Measurements from ENCODE around the gene MSI2.

MSI2 gene

DNA sequence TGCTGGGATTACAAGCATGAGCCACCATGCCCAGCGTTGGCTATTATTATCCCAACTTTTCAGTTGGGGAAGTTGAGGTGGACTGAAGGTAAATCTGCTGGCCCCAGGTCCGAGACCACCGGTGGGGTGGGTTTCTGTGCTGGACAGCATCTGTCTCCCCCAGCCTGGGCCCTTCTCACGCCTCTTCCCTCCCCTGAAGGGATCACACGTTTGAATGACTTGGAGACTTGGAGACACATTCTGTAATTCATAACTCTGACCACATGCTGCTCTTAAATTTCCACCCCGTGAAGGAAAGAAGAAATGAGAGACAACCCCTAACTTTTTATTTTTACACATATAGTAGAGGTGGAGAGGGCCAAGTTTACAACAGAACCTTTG lies 109.8 kb downstream of the MSI2 start:
- H3K79me2 ChIP-seq (ENCODE audit: control insufficient read depth, insufficient read depth, low read length) = no peaks in the 10 kb centered on the region
- no peak overlapping the region for H3K56ac ChIP-seq (ENCODE audit: low read length)
- no peak overlapping the region for H3K9ac ChIP-seq (ENCODE audit: low read length)
- H3K36me3 ChIP-seq (ENCODE audit: control insufficient read depth, insufficient read depth, low read length) = no peaks in the 10 kb centered on the region
- DNase-seq = no peak
- H3K27me3 ChIP-seq (ENCODE audit: insufficient read depth, low read length, poor library complexity) = no peaks in the 10 kb centered on the region
- H3K79me1 ChIP-seq (ENCODE audit: low read length) = peaks cover 11% of the 10 kb centered on the region
- H2BK5ac ChIP-seq (ENCODE audit: low read length) = no peak overlapping the region
- peak overlapping the region; percentile 75 for H3K23ac ChIP-seq (ENCODE audit: low read length)
- no peak overlapping the region for H2AK5ac ChIP-seq (ENCODE audit: low read length)
- peaks cover 8% of the 10 kb centered on the region for H3K4me1 ChIP-seq (ENCODE audit: control insufficient read depth, low read depth, low read length)
- H2BK15ac ChIP-seq (replicated peaks; ENCODE audit: low read depth) = no peak overlapping the region
- H3K4me3 ChIP-seq (ENCODE audit: low read length) = no peak overlapping the region
- no peak overlapping the region for H4K5ac ChIP-seq (ENCODE audit: low read length)
- H3K18ac ChIP-seq (ENCODE audit: low read length) = no peak overlapping the region
- WGBS (ENCODE audit: extremely low coverage, insufficient coverage, low lambda C conversion rate) = no CpG with 5 or more reads among the region's 6 CpGs
- H3K4ac ChIP-seq (ENCODE audit: low read depth, low read length) = no peak overlapping the region
- H3K27ac ChIP-seq (ENCODE audit: low read depth, low read length) = no peak overlapping the region
- no peak overlapping the region for H2BK120ac ChIP-seq (ENCODE audit: low read depth, low read length)
- no peak overlapping the region for H4K8ac ChIP-seq (ENCODE audit: low read depth, low read length)
- no peak overlapping the region for H3K4me2 ChIP-seq (ENCODE audit: low read length)

DNA sequence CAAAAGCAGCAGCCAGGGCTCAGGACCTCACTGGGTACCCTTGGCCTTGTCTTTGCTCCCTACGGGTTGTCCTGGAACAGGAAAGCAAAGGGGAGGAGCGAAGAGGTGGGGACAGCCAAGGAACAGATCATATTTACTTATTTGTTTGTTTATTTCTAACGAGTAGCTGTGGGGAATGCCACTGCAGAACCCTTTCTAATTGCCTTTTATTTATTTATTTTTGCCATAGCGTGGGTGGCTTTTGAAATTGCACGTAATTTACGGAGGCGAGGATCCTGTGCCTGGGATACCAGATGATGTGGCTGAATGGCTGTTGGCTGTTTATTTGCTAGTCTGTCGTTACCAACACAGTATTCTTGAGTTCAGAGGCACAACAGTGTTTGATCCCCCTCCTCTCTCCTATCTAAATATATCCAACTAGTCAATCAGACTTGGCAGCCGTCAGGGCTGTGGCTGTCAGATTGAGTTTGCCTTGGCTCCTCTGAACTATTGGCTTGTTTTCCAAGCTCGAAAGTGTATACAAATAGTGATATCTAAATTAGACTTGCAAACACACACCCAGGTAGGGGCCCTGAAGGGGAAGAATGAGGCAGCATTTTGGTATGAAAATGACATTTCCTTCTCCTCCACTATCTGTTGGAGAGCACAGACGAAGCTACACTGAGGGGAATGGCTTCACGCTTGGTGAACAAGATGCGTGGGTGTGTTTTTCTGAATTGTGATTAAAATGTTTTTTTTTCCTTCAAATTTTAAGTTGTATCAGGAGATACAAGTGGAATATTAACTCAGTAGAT lies 110.4 kb downstream of the MSI2 start:
- no CpG with 5 or more reads among the region's 13 CpGs for whole genome bisulfite sequencing (ENCODE audit: extremely low coverage, insufficient coverage, low lambda C conversion rate)
- H3K4me1 ChIP-seq (ENCODE audit: control insufficient read depth, low read depth, low read length) = peaks cover 8% of the 10 kb centered on the region
- H3K27me3 ChIP-seq (ENCODE audit: insufficient read depth, low read length, poor library complexity) = no peaks in the 10 kb centered on the region
- no peak overlapping the region for H2AK5ac ChIP-seq (ENCODE audit: low read length)
- no peak overlapping the region for H2BK15ac ChIP-seq (replicated peaks; ENCODE audit: low read depth)
- peak overlapping the region; percentile 75 for H3K23ac ChIP-seq (ENCODE audit: low read length)
- H3K79me2 ChIP-seq (ENCODE audit: control insufficient read depth, insufficient read depth, low read length) = no peaks in the 10 kb centered on the region
- no peak overlapping the region for H3K9ac ChIP-seq (ENCODE audit: low read length)
- no peak overlapping the region for H4K8ac ChIP-seq (ENCODE audit: low read depth, low read length)
- peaks cover 11% of the 10 kb centered on the region for H3K79me1 ChIP-seq (ENCODE audit: low read length)
- no peak overlapping the region for H3K56ac ChIP-seq (ENCODE audit: low read length)
- no peak overlapping the region for H3K4me3 ChIP-seq (ENCODE audit: low read length)
- no peaks in the 10 kb centered on the region for H3K36me3 ChIP-seq (ENCODE audit: control insufficient read depth, insufficient read depth, low read length)
- no peak overlapping the region for H3K18ac ChIP-seq (ENCODE audit: low read length)
- H3K27ac ChIP-seq (ENCODE audit: low read depth, low read length) = no peak overlapping the region
- no peak overlapping the region for H2BK5ac ChIP-seq (ENCODE audit: low read length)
- no peak overlapping the region for H3K4me2 ChIP-seq (ENCODE audit: low read length)
- DNase-seq = no peak
- no peak overlapping the region for H3K4ac ChIP-seq (ENCODE audit: low read depth, low read length)
- no peak overlapping the region for H2BK120ac ChIP-seq (ENCODE audit: low read depth, low read length)
- no peak overlapping the region for H4K5ac ChIP-seq (ENCODE audit: low read length)

DNA sequence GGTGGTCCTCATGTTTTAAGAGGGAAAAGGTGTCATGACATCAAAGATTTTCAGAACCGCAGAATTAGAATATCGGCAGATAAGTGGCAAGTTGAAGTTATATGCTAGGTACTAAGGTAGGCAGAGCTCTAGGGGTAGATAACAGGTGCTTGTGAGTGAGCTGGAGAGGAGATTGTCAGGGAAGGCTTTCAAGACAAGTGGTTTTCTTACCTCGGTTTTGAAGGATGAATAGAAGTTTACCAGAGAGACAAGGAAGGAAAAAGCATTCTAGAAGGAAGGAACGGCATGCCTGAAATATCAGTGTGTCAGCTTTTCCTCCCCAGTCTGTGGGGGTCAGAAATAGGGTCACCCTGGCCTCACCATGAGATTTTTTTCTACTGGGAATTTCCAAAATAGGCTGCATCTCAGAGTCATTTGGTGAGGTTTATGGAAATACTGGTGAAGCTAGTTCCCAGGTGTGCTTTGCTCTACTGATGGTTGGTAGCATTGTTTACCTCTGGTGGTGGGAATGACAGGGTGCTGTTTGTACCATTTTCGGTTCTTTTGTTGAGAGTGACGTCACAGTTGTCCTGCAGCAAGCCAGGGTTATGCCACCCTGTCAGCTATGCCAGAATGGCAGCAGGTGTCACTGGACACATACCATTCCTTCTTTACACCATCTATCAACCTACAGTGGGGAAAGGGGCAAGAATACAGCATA lies 112.5 kb downstream of the MSI2 start:
- Histone ChIP-seq H4K8ac (ENCODE audit: low read depth, low read length) (no peak overlapping the region), H3K4ac (ENCODE audit: low read depth, low read length) (no peak overlapping the region), H3K4me2 (ENCODE audit: low read length) (no peak overlapping the region), H3K36me3 (ENCODE audit: control insufficient read depth, insufficient read depth, low read length) (no peaks in the 10 kb centered on the region), H2BK120ac (ENCODE audit: low read depth, low read length) (no peak overlapping the region), H2AK5ac (ENCODE audit: low read length) (no peak overlapping the region), H3K9ac (ENCODE audit: low read length) (no peak overlapping the region), H3K4me3 (ENCODE audit: low read length) (no peak overlapping the region), H3K79me2 (ENCODE audit: control insufficient read depth, insufficient read depth, low read length) (no peaks in the 10 kb centered on the region), H3K27me3 (ENCODE audit: insufficient read depth, low read length, poor library complexity) (no peaks in the 10 kb centered on the region), H4K5ac (ENCODE audit: low read length) (no peak overlapping the region), H3K79me1 (ENCODE audit: low read length) (peaks cover 11% of the 10 kb centered on the region), H3K18ac (ENCODE audit: low read length) (no peak overlapping the region), H2BK15ac (replicated peaks; ENCODE audit: low read depth) (no peak overlapping the region), H3K56ac (ENCODE audit: low read length) (no peak overlapping the region), H2BK5ac (ENCODE audit: low read length) (no peak overlapping the region), H3K27ac (ENCODE audit: low read depth, low read length) (no peak overlapping the region), H3K4me1 (ENCODE audit: control insufficient read depth, low read depth, low read length) (peaks cover 8% of the 10 kb centered on the region), H3K23ac (ENCODE audit: low read length) (no peak overlapping the region)
- no peak for DNase-seq
- no CpG with 5 or more reads among the region's 6 CpGs for WGBS (ENCODE audit: extremely low coverage, insufficient coverage, low lambda C conversion rate)

DNA sequence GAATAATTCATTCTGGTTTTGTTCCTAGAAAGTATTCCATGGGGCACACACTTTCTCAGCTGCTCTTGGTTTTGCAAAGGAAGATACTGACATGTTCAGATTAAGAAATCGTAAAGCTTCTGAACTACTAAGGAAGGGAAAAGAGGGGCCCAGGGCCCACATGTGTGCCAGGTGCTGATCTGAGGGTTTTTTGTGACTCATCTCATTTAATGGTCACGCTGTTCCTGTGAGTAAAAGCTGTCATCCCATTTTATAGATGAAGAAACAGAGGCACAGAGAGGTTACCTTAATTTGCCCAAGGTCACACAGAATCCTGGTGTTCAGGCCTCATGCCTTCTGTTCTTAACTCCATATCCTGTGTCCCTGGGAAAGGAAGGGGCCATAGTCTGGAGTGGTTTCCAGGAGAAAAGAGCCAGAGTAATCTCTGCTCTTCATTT lies 113.2 kb downstream of the MSI2 start:
- H3K27ac ChIP-seq (ENCODE audit: low read depth, low read length) = no peak overlapping the region

GRCh38 chr17:57370037-57370581 lies 113.8 kb downstream of the MSI2 start:
- H3K36me3 ChIP-seq (ENCODE audit: control insufficient read depth, insufficient read depth, low read length) = no peaks in the 10 kb centered on the region
- H3K79me2 ChIP-seq (ENCODE audit: control insufficient read depth, insufficient read depth, low read length) = no peaks in the 10 kb centered on the region
- no CpG with 5 or more reads among the region's 6 CpGs for WGBS (ENCODE audit: extremely low coverage, insufficient coverage, low lambda C conversion rate)
- no peak overlapping the region for H3K23ac ChIP-seq (ENCODE audit: low read length)
- H3K79me1 ChIP-seq (ENCODE audit: low read length) = peaks cover 13% of the 10 kb centered on the region
- peaks cover 8% of the 10 kb centered on the region for H3K4me1 ChIP-seq (ENCODE audit: control insufficient read depth, low read depth, low read length)
- H3K4me3 ChIP-seq (ENCODE audit: low read length) = no peak overlapping the region
- no peaks in the 10 kb centered on the region for H3K27me3 ChIP-seq (ENCODE audit: insufficient read depth, low read length, poor library complexity)
- no peak overlapping the region for H4K8ac ChIP-seq (ENCODE audit: low read depth, low read length)
- H3K4me2 ChIP-seq (ENCODE audit: low read length) = no peak overlapping the region
- peak; percentile 35 for DNase-seq
- H2BK15ac ChIP-seq (replicated peaks; ENCODE audit: low read depth) = no peak overlapping the region
- H2BK5ac ChIP-seq (ENCODE audit: low read length) = no peak overlapping the region
- H3K9ac ChIP-seq (ENCODE audit: low read length) = no peak overlapping the region
- no peak overlapping the region for H2BK120ac ChIP-seq (ENCODE audit: low read depth, low read length)
- no peak overlapping the region for H3K4ac ChIP-seq (ENCODE audit: low read depth, low read length)
- H2AK5ac ChIP-seq (ENCODE audit: low read length) = no peak overlapping the region
- H4K5ac ChIP-seq (ENCODE audit: low read length) = no peak overlapping the region
- H3K56ac ChIP-seq (ENCODE audit: low read length) = no peak overlapping the region
- H3K18ac ChIP-seq (ENCODE audit: low read length) = no peak overlapping the region
- H3K27ac ChIP-seq (ENCODE audit: low read depth, low read length) = no peak overlapping the region

More for the DNA sequence above, 113.2 kb downstream of the MSI2 start:
- H3K27me3 ChIP-seq (ENCODE audit: insufficient read depth, low read length, poor library complexity) = no peaks in the 10 kb centered on the region
- H3K79me2 ChIP-seq (ENCODE audit: control insufficient read depth, insufficient read depth, low read length) = no peaks in the 10 kb centered on the region
- no peak overlapping the region for H2AK5ac ChIP-seq (ENCODE audit: low read length)
- H3K18ac ChIP-seq (ENCODE audit: low read length) = no peak overlapping the region
- no peak overlapping the region for H3K4me2 ChIP-seq (ENCODE audit: low read length)
- no peak overlapping the region for H2BK5ac ChIP-seq (ENCODE audit: low read length)
- H3K79me1 ChIP-seq (ENCODE audit: low read length) = peaks cover 11% of the 10 kb centered on the region
- no peak overlapping the region for H2BK15ac ChIP-seq (replicated peaks; ENCODE audit: low read depth)
- no peak overlapping the region for H4K5ac ChIP-seq (ENCODE audit: low read length)
- no peak overlapping the region for H2BK120ac ChIP-seq (ENCODE audit: low read depth, low read length)
- peaks cover 8% of the 10 kb centered on the region for H3K4me1 ChIP-seq (ENCODE audit: control insufficient read depth, low read depth, low read length)
- no peak overlapping the region for H3K4ac ChIP-seq (ENCODE audit: low read depth, low read length)
- no peak overlapping the region for H3K9ac ChIP-seq (ENCODE audit: low read length)
- no peaks in the 10 kb centered on the region for H3K36me3 ChIP-seq (ENCODE audit: control insufficient read depth, insufficient read depth, low read length)
- DNase-seq = no peak
- H4K8ac ChIP-seq (ENCODE audit: low read depth, low read length) = no peak overlapping the region
- no CpG with 5 or more reads among the region's 2 CpGs for WGBS (ENCODE audit: extremely low coverage, insufficient coverage, low lambda C conversion rate)
- H3K56ac ChIP-seq (ENCODE audit: low read length) = no peak overlapping the region
- H3K23ac ChIP-seq (ENCODE audit: low read length) = no peak overlapping the region
- no peak overlapping the region for H3K4me3 ChIP-seq (ENCODE audit: low read length)
